GM04503 (cell line): ENCODE measurements around the gene LOX.
"Not testable (repeated sequence)": the region's sequence is repeated elsewhere in the genome, so short reads cannot be mapped to it uniquely, and the experiment has no call there.

Source experiments
- DNase-seq: peaks from one replicate; pipeline ENCODE4 v3.0.0-alpha.2; 2012; ENCODE audit warnings: low read depth

The LOX gene

DNA sequence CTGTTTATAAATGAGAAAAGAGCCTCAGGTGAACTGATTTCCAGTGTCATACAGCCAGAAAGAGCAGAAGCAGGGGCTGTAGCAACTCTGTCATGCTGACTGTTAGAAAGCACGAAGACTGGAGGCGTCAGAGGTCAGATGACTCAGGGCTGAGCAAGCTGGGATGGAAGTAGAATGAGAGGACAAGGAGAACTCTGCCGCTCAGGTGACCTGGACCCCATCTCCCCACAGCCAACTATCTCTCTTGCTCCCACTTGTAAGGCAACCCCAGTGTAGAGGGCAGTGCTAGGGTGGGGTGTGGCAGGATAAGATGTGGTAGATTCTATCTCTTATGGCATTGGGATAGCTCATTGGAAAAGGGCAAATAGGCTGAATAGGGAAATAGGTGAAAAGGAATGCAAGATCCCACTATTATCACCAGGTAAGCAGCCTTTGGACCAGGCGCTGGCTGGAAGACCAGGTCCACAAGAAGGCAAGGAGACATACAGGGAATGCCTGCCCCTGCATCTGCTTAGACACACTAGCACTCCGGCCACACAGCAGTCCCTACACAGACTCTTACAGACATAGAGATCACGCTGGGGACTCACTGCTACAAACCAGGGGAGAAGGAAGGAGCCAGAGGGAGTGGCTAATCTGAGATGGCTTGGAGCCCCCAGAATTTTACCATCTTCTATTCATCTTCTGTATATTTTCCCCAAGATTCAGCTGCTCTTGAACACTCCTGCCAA lies 21.2 kb upstream of the LOX start:
- no peak for DNase-seq

GRCh38 chr5:122097391-122097790 lies 19.3 kb upstream of the LOX start:
- DNase-seq: no peak

GRCh38 chr5:122095158-122095557 lies 17.1 kb upstream of the LOX start:
- DNase-seq: no peak

DNA sequence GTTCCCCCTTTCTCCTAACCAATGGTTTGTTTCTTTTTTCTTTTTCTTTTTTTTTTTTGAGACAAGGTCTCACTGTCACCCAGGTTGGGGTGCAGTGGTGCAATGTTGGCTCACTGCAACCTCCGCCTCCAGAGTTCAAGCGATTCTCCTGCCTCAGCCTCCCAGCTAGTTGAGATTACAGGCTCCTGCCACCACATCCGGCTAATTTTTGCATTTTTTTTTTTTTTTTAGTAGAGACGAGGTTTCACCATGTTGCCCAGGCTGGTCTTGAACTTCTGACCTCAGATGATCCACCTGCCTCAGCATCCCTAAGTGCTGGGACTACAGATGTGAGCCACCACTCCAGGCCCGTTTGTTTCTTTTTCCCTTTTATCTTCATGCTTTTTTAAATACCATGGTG lies 16.2 kb upstream of the LOX start:
- not testable (repeated sequence) for DNase-seq

DNA sequence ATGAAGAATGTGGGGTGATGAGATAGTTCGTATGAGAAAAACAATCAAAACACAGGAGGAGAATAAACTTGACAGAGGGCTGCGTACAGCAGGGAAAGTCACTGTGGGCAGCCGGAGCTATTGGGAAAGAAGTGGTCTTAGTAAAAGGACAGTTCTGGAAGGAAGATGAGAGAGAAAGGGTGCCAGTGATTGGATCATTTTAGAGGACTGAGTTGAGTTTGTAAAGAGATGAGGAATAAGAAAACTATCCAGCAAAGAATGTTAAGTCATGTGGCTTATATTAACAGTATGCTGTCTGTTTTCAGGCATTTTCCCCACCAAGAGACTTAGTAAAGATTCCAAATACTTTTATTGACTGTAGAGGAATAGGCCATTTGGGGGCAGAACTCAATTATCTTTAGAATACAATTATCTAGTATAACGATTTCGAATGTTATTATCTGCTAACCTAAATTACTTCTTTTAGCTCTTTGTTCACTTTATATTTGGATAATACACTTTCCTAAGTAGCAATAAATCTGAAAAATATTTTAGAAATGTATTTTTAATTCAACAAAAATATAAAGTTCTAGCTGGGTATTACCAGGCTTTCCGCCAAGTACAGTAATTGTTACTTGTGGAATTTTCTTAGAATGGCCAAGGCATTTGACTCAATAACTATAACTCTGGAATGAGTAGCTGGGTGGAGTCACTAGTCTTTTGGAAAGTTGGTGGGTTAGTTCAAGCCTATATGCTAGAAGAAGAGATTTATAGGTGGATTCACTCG lies 15.5 kb upstream of the LOX start:
- DNase-seq: peak; percentile 96

DNA sequence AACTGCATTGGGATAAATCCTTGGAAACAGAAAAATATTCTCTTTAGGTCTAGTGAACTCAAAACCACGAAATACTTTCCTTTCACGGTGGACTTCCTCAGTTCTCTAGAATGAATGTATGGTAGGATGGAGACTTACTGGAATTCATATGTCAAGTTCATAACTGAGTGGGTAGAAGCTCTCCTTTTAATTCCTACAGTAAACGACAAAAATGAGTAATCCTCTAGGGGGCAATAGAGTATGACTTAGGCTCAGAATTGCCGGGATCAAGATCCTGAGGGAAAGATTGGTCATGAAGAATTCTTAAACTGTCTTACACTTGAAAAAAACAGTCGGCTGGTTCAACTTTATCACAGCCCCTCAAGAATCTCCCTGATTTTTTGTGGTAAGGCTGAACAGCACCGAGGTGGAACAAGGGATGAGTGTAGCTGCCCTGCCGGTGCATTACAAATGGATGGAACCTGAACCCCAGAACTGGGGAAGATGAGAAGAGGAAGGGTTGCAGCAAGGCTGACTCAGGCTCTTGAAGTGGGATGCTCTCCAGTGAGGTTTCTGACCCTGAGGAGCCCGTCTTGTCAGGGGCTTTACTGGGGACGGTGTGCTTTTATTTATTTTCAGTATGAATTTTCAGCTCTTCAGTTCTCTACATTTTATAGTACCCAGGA lies 14.0 kb upstream of the LOX start:
- no peak for DNase-seq

GRCh38 chr5:122089096-122090013 lies 11.3 kb upstream of the LOX start:
- DNase-seq: peak; percentile 88

DNA sequence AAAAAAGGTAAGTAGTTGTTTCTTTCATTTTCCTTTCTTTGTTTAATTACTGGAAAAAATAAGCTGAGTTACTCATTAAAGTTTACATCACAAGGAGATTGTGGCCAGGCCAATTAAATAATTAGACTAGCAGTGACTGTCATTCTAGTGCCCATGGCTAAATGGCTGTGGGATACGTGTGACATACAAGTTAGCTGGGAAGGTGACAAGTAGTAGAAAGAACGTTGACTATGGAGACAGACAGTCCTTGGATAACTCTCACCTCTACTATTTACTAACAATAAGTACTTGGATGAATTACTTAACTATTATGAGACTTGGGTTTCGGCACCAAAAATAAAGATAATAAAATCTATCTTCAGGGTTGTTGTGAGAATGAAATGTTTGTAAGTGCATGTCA lies 7.0 kb upstream of the LOX start:
- no peak for DNase-seq

DNA sequence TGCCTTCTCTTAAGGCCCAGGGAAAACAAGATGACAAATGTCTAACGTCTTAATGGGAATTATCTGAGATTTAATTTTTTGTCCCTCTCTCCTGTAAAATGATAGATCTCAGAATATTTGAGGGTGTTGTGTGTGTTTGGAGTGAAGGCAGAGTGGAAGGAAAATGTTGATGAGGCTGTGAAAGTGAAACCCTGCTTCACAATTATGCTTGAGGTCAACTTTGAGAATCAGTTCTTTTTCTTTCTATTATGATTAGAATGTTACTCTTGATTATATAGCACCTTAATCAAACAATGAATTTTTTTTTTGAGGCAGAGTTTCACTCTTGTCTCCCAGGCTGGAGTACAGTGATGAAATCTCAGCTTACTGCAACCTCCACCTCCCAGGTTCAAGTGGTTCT lies 5.5 kb upstream of the LOX start:
- no peak for DNase-seq

GRCh38 chr5:122081541-122081940 lies 3.5 kb upstream of the LOX start:
- DNase-seq: no peak

DNA sequence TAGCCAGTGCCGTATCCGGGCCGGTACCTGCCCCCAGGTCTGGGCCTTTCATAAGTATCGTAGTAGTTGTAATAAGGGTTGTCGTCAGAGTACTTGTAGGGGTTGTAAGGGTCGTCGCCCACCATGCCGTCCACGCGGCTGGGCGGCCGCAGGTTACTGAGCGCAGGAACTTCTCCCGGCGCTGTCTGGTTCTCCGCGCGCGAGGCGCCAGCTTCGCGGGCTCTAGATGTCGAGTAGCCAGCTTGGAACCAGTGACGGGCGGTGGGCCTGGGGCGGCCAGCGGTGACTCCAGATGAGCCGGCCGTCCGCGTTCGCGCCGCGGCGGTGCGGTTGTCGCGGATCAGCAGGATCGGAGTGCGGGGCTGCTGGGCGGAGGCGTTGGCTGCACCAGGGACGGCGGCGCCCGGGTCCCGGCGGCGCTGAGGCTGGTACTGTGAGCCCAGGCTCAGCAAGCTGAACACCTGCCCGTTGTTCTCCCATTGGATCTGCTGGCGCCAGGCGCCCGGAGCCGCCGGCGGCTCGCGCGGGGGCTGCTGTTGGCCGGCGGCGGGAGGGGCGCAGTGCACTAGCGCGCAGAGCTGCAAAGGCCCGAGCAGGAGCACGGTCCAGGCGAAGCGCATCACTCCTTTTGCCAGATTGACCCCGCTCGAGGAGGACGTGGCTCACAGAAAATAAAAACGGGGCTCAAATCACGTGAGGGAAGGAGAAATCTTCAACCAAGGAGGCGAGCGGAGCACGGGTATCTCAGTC lies 518 bp downstream of the LOX start:
- DNase-seq: no peak

- DNase-seq: no peak
These were observed 1.2 kb downstream of the LOX start for GRCh38 chr5:122076669-122077365.

GRCh38 chr5:122076050-122076461 lies 2.0 kb downstream of the LOX start:
- DNase-seq: no peak

- DNase-seq: no peak
These were observed 4.2 kb downstream of the LOX start for GRCh38 chr5:122073864-122074263.

GRCh38 chr5:122073018-122073417 lies 5.0 kb downstream of the LOX start:
- no peak for DNase-seq

- DNase-seq: no peak
These were observed 10.7 kb downstream of the LOX start for GRCh38 chr5:122067390-122067789.

- no peak for DNase-seq
These were observed 13.1 kb downstream of the LOX start for GRCh38 chr5:122064992-122065391.

- no peak for DNase-seq
These were observed 14.2 kb downstream of the LOX start for GRCh38 chr5:122063836-122064235.

DNA sequence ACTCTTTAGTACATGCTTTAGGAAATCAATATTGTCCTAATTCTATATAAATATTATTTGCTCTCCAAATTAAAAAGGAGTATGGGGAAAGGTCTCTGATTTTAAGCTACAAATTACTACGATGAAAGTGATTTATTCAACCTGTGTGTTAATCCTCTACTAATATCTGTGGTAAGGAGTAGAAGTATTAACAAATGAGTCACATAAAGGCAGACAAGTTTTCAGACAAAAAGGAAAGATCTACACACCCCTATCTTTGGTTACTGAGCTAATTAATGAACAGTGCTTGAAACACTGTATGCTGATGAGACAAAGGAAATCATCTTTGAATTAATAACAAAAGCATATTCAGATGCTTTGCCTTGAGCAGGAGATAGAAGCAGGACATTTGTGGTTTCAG lies 15.9 kb downstream of the LOX start:
- no peak for DNase-seq

GRCh38 chr5:122056913-122057312 lies 21.1 kb downstream of the LOX start:
- DNase-seq: no peak

GRCh38 chr5:122054266-122054665 lies 23.8 kb downstream of the LOX start:
- no peak for DNase-seq
